Measurements from ENCODE around the gene UBL7.
A peak's percentile ranks its signal among the peaks of the same experiment; 100 is the strongest.

UBL7 gene

GRCh38 chr15:74444106-74445062 lies 16.6 kb downstream of the UBL7 start:
- TF ChIP-seq CTCF (IDR thresholded peaks at IDR 0.05; ENCODE audit: low read depth, low read length), result no peak
- no peak for DNase-seq (ENCODE audit: low read depth in 2 of 2)
- H3K4me3 ChIP-seq (replicated peaks in 1 of 2; ENCODE audit: low read depth in 2 of 2, low read length in 2 of 2), result no peak overlapping the region

DNA sequence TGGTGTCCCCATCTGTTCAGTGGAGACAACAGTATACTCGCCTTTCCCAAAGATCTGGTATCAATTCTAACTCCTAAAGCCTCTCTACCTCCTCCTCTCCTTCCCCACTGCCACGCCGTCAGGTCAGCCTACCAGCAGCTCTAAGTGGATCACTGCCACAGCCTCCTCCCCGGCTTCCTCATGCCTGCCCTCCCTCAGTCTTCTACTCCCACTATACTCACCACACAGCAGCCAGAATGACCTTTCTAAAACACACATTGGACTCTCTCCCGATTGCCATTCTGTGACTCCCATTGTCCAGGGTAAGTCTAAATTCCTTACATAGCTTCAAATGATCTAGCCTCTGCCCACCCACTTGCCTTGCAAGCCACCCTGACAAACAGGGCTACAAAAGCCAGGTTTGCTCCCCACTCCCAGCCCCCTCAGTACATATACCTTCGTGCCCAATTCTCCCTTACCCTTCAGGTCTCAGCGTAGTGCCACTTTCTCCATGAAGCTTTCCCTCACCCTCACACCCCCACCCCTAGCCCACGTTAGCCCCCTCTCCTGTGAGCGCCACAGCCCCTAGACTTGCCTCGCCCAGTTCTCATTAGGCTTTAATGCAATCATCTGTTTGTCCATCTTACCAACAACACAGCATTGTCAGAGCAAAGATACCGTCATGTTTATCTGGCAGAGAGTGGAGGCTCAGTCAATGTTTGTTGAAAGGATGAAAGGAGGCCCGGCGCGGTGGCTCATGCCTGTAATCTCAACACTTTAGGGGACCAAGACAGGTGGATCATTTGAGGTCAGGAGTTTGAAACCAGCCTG lies 17.7 kb downstream of the UBL7 start:
- no peak for TF ChIP-seq CTCF (IDR thresholded peaks at IDR 0.05; ENCODE audit: low read depth, low read length)
- no peak overlapping the region for H3K4me3 ChIP-seq (replicated peaks in 1 of 2; ENCODE audit: low read depth in 2 of 2, low read length in 2 of 2)
- DNase-seq (ENCODE audit: low read depth in 2 of 2), result peak; percentile 38 to 60

GRCh38 chr15:74442604-74443003 lies 18.4 kb downstream of the UBL7 start:
- TF ChIP-seq CTCF (IDR thresholded peaks at IDR 0.05; ENCODE audit: low read depth, low read length), result no peak
- no peak for DNase-seq (ENCODE audit: low read depth in 2 of 2)
- no peak overlapping the region for H3K4me3 ChIP-seq (replicated peaks in 1 of 2; ENCODE audit: low read depth in 2 of 2, low read length in 2 of 2)

DNA sequence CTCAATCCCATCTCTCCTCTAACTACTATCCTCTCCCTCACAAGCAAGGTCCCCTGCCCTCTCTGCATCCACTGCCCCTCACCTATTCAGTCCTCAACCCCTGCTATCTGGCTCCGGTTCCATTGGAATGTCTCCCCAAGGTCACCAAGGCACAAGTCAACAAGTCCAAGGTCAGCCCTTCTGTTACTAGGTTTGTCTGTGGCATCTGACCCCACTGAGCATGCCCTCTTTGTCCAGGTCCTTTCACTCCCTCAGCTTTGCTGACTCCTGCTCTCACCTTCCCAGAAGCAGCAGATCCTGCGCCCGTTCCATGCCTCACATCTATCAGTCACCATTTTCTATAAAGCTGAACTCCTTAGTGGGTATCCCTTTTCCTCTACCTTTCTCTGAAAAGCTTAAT lies 18.9 kb downstream of the UBL7 start:
- TF ChIP-seq CTCF (IDR thresholded peaks at IDR 0.05; ENCODE audit: low read depth, low read length), result no peak
- no peak overlapping the region for H3K4me3 ChIP-seq (replicated peaks in 1 of 2; ENCODE audit: low read depth in 2 of 2, low read length in 2 of 2)
- DNase-seq (ENCODE audit: low read depth in 2 of 2), result no peak

DNA sequence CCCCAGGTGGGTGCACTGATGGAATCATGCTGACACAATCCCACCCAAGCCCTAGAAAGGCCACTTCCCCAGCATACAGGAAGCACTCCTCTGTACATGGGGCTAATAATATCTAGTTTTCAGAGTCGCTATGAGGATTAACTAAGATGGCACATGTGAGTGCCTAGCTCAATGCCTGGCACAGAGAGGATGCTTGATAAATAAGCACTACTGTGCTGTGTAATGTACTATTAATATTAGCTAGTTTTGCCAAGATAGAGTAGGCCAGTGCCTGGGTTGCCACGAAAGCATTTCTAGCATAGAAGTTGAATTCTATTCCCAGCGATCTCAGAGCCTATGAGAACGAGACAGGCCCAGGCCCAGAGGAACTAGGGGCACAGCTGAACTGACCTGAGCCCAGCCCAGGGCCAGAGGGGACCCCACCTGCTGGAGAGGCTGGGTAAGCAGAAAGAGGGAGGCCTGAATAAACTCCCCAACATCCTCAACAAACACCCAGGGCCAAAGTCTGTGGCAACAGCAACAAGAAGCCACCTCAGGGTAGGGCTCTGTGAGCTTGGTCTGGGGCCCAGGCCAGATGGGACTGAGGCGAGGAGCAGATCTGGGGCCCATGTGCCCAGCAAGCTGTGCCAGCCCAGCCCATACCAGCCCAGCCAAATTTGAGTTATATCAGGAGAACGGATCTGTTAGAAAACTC lies 19.6 kb downstream of the UBL7 start:
- H3K4me3 ChIP-seq (replicated peaks in 1 of 2; ENCODE audit: low read depth in 2 of 2, low read length in 2 of 2), result no peak overlapping the region
- DNase-seq (ENCODE audit: low read depth in 2 of 2), result no peak
- no peak for TF ChIP-seq CTCF (IDR thresholded peaks at IDR 0.05; ENCODE audit: low read depth, low read length)

DNA sequence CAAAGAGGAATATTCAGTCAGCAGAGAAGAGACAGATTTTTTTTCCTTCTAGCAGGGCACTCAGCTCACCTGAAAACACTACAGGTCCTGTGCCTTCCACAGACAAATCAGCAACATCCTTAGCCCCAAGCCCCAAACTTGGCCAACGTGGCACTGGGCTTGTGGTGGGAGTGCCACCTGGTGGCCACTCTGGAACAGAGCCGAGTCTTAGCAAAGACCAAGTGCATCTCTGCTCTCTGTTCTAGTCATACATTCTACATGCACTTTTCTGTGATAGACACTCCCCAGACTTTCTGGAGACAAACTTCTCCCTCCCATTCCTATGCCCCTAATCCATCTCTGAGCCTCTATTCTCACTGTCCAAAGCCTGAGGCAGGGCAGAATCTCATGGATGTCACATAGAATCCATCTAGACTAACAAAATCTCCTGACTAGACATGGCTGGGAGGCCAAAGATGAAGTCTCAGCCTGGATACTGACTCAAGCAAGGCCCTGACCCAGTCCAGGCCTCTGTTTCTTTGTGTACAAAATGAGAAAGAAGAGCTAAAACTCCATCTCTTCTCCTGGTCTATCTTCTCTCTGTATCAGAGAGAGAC lies 22.1 kb downstream of the UBL7 start:
- no peak overlapping the region for H3K4me3 ChIP-seq (replicated peaks in 1 of 2; ENCODE audit: low read depth in 2 of 2, low read length in 2 of 2)
- peak; percentile 96 for TF ChIP-seq CTCF (IDR thresholded peaks at IDR 0.05; ENCODE audit: low read depth, low read length)
- DNase-seq (ENCODE audit: low read depth in 2 of 2), result peak; percentile 81 to 82
